HTR-8/SVneo (cell line): ENCODE data around the gene MAST4.

Source experiments
- DNase-seq: peaks from one replicate; pipeline ENCODE4 v3.0.0; 2011; ENCODE audit warnings: low spot score, mixed read lengths; ENCODE audit not compliant: insufficient read length
- FAIRE-seq: peaks from 2 replicates; lab custom pipeline; 2011; peaks lifted over from hg19 to GRCh38; lab: Jason Lieb, UNC

MAST4 gene

GRCh38 chr5:66974256-66974655, 378.1 kb downstream of the MAST4 start:
- no peak for FAIRE-seq
- DNase-seq = no peak

DNA sequence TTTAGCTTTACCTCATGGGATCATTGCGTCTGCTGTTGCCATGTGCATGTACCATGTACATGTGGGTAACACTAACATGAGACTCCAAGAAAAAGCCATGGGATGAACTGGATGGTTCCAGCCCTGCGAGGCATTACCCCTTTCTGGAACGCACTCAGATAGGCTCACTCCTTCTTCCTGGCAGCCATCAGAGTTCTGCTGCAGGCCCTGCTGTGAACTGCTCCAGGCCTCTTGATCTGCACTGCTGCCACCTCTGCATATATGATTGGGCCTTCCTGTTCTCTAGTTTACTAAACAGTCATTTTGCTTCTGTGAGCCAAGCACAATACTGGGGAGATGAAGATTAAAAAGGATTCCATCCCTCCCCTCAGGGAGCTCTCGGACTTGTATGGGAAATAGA, 379.9 kb downstream of the MAST4 start:
- DNase-seq (no peak), FAIRE-seq (no peak)

GRCh38 chr5:66979738-66980137, 383.5 kb downstream of the MAST4 start:
- FAIRE-seq (no peak), DNase-seq (no peak)

- no peak for FAIRE-seq
- no peak for DNase-seq
These were observed 385.3 kb downstream of the MAST4 start for GRCh38 chr5:66981266-66982055.

GRCh38 chr5:66982056-66982387, 385.8 kb downstream of the MAST4 start:
- no peak for FAIRE-seq
- no peak for DNase-seq

- no peak for DNase-seq
- FAIRE-seq = no peak
These were observed 386.3 kb downstream of the MAST4 start for GRCh38 chr5:66982470-66982869.

- DNase-seq = no peak
- FAIRE-seq = no peak
These were observed 389.2 kb downstream of the MAST4 start for GRCh38 chr5:66985417-66985816.

DNA sequence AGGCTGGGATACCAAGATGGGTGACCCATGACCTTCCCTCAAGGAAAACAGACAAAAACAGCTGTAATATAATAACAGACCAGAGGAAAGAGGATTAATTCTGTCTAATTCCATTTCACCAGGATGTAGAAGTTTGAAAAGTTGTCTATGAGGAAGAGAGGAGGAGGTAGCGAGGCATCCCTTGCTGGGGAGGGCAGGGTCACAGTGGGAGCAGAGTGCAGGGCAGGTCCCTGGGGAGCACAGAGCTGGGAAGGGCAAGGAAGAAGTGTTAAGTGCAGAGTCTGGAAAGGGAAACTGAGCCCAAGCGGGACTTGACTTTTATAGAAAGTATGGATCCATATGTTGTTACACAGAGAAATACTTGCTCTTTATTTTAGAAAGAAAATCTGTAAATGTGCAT, 389.8 kb downstream of the MAST4 start:
- DNase-seq (no peak), FAIRE-seq (no peak)

- FAIRE-seq (no peak), DNase-seq (no peak)
These were observed 390.3 kb downstream of the MAST4 start for GRCh38 chr5:66986534-66986933.

DNA sequence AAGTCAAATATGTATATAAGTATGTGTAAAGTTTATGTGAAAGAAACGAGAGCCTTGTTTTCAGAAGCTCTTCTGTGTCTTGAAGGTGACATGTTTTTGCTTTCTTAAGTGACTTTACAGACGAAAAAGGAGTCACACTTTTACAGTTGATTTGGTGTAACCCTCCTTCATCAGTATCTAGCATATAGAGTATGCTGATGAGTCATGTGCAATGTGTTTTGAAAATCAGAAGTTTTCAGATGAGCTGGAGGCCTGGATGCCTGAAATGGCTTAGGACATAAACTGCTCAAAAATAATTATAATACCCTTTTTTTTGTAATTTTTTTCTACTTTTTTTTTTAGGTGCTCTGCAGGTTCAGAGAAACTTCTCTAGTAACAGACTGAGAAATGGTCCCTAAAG, 390.9 kb downstream of the MAST4 start:
- FAIRE-seq = no peak

DNA sequence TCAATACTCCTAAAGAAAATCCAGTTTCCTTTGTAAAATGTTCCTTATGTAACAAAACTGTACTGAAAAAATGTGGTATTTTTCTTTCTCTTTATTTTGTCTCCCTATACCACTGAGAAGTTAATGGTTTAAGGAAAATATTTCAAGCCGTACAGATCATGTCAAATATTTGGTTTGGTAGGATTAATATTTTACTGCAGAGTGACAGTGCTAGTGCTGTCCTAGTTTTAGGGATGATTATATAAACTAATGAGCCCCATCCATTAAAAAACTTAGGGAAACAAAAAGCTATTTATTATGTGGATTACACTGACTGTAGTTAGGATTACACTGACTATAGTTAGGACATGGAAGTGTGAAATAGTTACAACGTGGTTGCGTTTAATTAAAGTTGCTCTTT, 391.3 kb downstream of the MAST4 start:
- DNase-seq (no peak), FAIRE-seq (no peak)

More for the DNA sequence above, 390.9 kb downstream of the MAST4 start:
- DNase-seq = no peak

GRCh38 chr5:66987949-66988838, 392.0 kb downstream of the MAST4 start:
- peak; percentile 23 for DNase-seq
- FAIRE-seq = no peak

DNA sequence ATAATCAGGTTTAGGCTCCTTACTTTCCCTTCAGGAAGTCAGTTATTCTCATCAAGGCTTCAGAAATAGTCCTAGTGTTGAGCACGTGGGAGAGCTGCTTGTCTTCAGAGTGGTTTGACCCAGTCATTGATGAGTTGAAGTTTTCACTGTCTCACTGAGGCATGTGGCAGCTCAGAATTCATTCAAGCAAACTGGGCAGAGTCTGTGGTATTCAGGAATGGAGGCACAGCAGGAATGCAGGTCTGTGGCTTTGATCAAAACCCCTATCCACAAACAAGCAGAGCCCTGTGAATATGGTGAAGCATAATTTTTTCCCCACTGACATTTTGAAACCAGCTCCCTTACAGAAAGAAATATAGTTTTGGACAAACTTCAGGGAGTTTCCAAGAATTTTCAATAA, 393.1 kb downstream of the MAST4 start:
- DNase-seq (no peak), FAIRE-seq (no peak)

DNA sequence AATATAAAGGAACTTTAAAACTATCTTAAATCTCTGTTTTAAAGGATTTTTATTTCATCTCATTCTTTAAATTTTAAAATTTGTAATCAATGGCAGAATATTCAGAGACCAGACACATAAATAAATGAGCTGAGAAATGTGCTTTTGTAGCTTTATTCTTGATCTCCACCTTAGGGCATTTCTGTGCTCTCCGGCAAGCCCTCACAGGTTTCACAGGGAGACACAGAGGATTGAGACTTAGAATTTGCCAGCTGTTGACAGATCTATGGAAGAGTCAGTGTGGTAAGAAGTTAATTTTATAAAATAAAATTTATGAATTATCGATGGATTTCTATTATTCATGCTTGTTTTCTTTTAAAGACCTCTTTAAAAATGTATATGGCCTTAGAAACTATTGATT, 393.6 kb downstream of the MAST4 start:
- DNase-seq = no peak
- no peak for FAIRE-seq

DNA sequence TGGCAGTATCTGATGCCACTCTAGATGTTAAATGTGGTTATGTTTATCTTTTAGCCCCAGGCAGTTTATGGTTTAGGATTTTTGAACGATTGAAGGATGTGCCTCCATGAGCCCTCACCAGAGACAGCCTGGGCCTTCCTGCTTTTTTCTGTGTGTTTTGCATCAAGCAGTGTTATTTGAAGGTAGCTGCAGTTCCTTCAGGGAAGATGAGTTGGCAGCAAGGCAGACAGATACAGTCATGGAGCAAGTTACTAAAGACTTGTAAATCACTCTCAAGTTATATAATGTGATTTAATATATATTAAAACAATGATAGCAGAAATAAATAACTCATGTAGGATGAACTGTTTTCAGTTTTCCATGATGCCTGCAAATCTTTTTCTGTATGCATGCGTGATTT, 395.6 kb downstream of the MAST4 start:
- FAIRE-seq (no peak), DNase-seq (no peak)

GRCh38 chr5:66992547-66992946, 396.4 kb downstream of the MAST4 start:
- no peak for FAIRE-seq

DNA sequence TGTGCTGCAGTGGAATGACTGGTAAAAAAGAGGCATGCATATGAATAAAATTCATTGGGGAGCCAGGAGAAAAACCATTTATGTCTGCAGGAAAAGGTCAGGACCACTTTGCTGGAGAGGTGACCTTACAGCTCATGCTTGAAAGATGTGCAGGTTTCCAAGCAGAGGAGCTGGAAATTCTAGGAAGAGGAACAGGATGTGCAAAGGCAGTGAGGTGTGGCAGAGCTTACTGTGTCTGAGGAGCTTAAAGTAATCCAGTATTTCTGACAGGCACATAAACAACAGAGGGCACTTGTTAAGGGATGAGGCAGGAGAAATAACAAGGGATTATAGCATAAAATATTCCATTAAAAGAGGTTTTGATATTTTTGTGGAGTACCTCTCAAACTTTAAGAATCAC, 397.3 kb downstream of the MAST4 start:
- DNase-seq (no peak), FAIRE-seq (no peak)

More at GRCh38 chr5:66992547-66992946, 396.4 kb downstream of the MAST4 start:
- no peak for DNase-seq

GRCh38 chr5:66993882-66994281, 397.7 kb downstream of the MAST4 start:
- DNase-seq = no peak
- FAIRE-seq = no peak

DNA sequence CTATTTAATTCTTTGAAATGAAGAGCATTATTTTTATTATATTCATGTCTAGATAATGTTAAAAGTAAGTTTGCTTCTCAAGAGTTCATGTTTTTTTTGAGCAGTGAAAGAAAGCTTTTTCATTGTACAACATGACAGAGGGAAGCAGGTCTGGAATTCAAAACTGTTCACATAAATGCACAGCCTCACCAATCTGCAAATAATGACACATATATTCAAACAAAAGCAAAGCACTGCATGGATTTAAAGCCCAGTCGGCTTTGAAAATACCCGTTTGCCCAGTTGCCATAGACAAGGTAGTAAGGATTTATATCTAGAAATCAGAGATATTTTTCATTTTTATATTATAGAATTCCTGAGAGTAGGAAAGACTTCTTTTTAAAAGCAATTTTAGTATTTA, 398.6 kb downstream of the MAST4 start:
- DNase-seq = no peak
- FAIRE-seq = no peak

- no peak for FAIRE-seq
- DNase-seq = no peak
These were observed 404.7 kb downstream of the MAST4 start for GRCh38 chr5:67000794-67001475.
